Measurements from ENCODE around the gene DNAJC7.

Gene DNAJC7

DNA sequence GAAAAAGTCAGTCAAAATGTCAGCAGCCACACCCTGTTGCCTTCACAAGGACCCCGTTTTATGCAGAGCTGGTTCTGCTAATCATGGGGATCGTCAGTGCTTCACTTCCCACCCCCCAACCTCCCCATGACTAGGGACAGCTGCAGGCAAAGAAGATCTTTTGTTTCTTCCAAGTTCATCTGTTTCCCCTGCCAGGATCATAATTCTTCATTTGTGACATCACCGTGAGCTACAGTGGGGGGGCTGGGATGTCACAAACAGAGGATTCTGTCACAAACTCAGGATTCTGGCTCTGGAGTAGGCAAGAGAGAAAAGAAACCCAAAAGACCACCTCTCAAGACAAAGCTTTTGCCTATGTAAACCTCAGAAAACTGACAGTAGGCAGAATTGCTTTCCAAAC lies 24.7 kb downstream of the DNAJC7 start:
- Histone ChIP-seq H3K4me1 (ENCODE audit: control insufficient read depth, insufficient read depth, low read length, unreplicated experiment) (peaks cover 22% of the 10 kb centered on the region), H3K4me3 (ENCODE audit: low read depth, low read length) (no peak overlapping the region), H3K79me2 (ENCODE audit: control insufficient read depth, insufficient read depth, low read length, unreplicated experiment) (peaks cover 23% of the 10 kb centered on the region), H3K27me3 (ENCODE audit: insufficient read depth, low read length) (no peaks in the 10 kb centered on the region), H3K27ac (ENCODE audit: low read depth, low read length) (no peak overlapping the region), H2AFZ (ENCODE audit: low read length, unreplicated experiment) (no peak overlapping the region), H3K36me3 (ENCODE audit: insufficient read depth, low read length) (peaks cover 67% of the 10 kb centered on the region)

DNA sequence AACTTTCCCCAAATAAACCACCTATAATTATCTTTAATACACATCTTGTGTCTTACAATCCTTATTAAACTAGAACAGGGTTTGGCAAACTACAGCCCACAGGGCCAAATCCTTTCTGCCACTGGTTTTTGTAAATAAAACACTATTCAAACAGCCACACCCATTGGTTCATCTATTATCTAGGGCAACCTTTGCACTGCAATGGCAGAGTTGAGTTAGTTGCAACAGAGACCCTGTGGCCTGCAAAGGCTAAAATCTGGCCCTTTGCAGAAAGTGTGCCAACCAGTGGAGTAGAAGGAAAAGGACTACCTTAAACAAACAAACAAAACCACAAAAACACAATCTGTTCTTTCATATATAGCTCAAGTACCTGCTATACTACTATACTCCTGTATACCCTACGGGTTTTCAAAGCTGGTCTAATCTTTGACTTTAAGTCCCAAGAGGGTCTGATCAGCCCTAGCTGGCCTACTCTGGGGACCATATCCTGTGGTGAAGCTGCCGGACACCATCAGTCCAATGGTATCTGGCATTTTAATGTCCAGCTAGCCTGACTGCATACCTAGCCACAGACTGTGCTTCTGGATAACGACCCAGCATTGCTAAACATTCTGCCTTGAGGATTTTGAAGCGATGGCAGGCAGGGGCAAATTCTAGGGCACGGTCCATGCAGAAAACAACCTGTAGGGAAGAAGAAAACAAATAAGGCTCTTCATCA lies 27.4 kb downstream of the DNAJC7 start:
- no peak overlapping the region for H2AFZ ChIP-seq (ENCODE audit: low read length, unreplicated experiment)
- no peak overlapping the region for H3K27ac ChIP-seq (ENCODE audit: low read depth, low read length)
- H3K27me3 ChIP-seq (ENCODE audit: insufficient read depth, low read length): no peaks in the 10 kb centered on the region
- no peak overlapping the region for H3K4me3 ChIP-seq (ENCODE audit: low read depth, low read length)
- H3K79me2 ChIP-seq (ENCODE audit: control insufficient read depth, insufficient read depth, low read length, unreplicated experiment): peaks cover 12% of the 10 kb centered on the region
- peaks cover 5% of the 10 kb centered on the region for H3K4me1 ChIP-seq (ENCODE audit: control insufficient read depth, insufficient read depth, low read length, unreplicated experiment)
- H3K36me3 ChIP-seq (ENCODE audit: insufficient read depth, low read length): peaks cover 63% of the 10 kb centered on the region

- H3K27me3 ChIP-seq (ENCODE audit: insufficient read depth, low read length): no peaks in the 10 kb centered on the region
- H3K4me3 ChIP-seq (ENCODE audit: low read depth, low read length): no peak overlapping the region
- peaks cover 5% of the 10 kb centered on the region for H3K4me1 ChIP-seq (ENCODE audit: control insufficient read depth, insufficient read depth, low read length, unreplicated experiment)
- no peak overlapping the region for H2AFZ ChIP-seq (ENCODE audit: low read length, unreplicated experiment)
- H3K27ac ChIP-seq (ENCODE audit: low read depth, low read length): no peak overlapping the region
- H3K36me3 ChIP-seq (ENCODE audit: insufficient read depth, low read length): peaks cover 64% of the 10 kb centered on the region
- peaks cover 10% of the 10 kb centered on the region for H3K79me2 ChIP-seq (ENCODE audit: control insufficient read depth, insufficient read depth, low read length, unreplicated experiment)
Measured at GRCh38 chr17:41988418-41988817, 28.8 kb downstream of the DNAJC7 start.

GRCh38 chr17:41987642-41988041 lies 29.6 kb downstream of the DNAJC7 start:
- Histone ChIP-seq H3K4me1 (ENCODE audit: control insufficient read depth, insufficient read depth, low read length, unreplicated experiment) (peaks cover 1% of the 10 kb centered on the region), H3K27me3 (ENCODE audit: insufficient read depth, low read length) (no peaks in the 10 kb centered on the region), H3K36me3 (ENCODE audit: insufficient read depth, low read length) (peaks cover 62% of the 10 kb centered on the region), H3K27ac (ENCODE audit: low read depth, low read length) (no peak overlapping the region), H3K79me2 (ENCODE audit: control insufficient read depth, insufficient read depth, low read length, unreplicated experiment) (peaks cover 5% of the 10 kb centered on the region), H3K4me3 (ENCODE audit: low read depth, low read length) (no peak overlapping the region), H2AFZ (ENCODE audit: low read length, unreplicated experiment) (no peak overlapping the region)

DNA sequence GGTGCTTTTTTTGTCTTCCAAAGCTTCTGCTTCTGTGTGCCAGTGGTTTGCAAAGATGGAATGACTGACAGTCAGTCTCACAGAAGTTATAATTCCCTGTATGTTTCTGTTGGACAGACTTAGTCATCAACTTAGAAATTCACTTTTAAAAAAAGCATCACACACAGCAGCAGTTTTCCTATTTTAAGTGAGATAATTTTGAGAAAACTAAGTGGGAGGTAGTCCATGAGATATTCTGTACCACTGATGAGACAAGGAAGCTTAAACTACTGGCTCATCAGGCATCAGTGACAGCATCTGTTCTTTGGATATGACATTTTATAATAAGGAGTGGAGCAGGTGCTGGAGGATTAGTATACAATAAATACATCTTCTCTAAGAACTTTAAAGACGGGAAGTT lies 30.6 kb downstream of the DNAJC7 start:
- Histone ChIP-seq H3K27ac (ENCODE audit: low read depth, low read length) (no peak overlapping the region), H3K79me2 (ENCODE audit: control insufficient read depth, insufficient read depth, low read length, unreplicated experiment) (peaks cover 5% of the 10 kb centered on the region), H3K27me3 (ENCODE audit: insufficient read depth, low read length) (no peaks in the 10 kb centered on the region), H3K4me3 (ENCODE audit: low read depth, low read length) (no peak overlapping the region), H3K4me1 (ENCODE audit: control insufficient read depth, insufficient read depth, low read length, unreplicated experiment) (no peaks in the 10 kb centered on the region), H3K36me3 (ENCODE audit: insufficient read depth, low read length) (peaks cover 62% of the 10 kb centered on the region), H2AFZ (ENCODE audit: low read length, unreplicated experiment) (no peak overlapping the region)

DNA sequence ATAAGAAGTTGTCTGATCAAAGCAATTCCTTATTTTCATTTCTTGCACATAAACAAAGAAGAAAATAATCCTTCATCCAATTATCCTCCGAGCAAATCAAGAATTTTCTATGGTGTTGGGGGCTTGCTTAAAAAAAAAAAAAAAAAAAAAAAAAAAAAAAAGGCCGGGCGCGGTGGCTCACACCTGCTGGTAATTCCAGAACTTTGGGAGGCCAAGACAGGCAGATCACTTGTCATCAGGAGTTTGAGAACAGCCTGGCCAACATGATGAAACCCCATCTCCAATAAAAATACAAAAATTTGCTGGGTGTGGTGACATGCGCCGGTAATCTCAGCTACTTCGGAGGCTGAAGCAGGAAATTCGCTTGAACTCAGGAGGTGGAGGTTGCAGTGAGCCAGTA lies 31.3 kb downstream of the DNAJC7 start:
- Histone ChIP-seq H3K36me3 (ENCODE audit: insufficient read depth, low read length) (peaks cover 61% of the 10 kb centered on the region), H3K79me2 (ENCODE audit: control insufficient read depth, insufficient read depth, low read length, unreplicated experiment) (peaks cover 2% of the 10 kb centered on the region), H3K27me3 (ENCODE audit: insufficient read depth, low read length) (no peaks in the 10 kb centered on the region), H3K4me3 (ENCODE audit: low read depth, low read length) (no peak overlapping the region), H2AFZ (ENCODE audit: low read length, unreplicated experiment) (no peak overlapping the region), H3K4me1 (ENCODE audit: control insufficient read depth, insufficient read depth, low read length, unreplicated experiment) (no peaks in the 10 kb centered on the region), H3K27ac (ENCODE audit: low read depth, low read length) (no peak overlapping the region)

DNA sequence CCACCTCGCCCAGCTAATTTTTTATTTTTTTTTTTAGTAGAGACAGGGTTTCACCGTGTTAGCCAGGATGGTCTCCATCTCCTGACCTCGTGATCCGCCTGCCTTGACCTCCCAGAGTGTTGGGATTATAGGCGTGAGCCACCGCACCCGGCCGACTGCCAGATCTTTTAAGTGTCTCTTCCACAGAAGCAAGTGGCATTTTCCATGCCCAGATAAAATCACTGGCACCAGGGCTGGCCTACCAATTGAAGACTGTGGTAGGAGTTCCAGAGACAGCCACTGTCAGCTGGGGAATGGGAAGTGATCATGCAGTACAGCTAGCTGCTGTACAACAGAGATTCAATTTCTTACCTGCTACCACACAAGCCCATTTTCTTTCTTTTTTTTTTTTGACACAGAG lies 32.8 kb downstream of the DNAJC7 start:
- peaks cover 63% of the 10 kb centered on the region for H3K36me3 ChIP-seq (ENCODE audit: insufficient read depth, low read length)
- H3K4me1 ChIP-seq (ENCODE audit: control insufficient read depth, insufficient read depth, low read length, unreplicated experiment): no peaks in the 10 kb centered on the region
- no peak overlapping the region for H2AFZ ChIP-seq (ENCODE audit: low read length, unreplicated experiment)
- H3K79me2 ChIP-seq (ENCODE audit: control insufficient read depth, insufficient read depth, low read length, unreplicated experiment): peaks cover 2% of the 10 kb centered on the region
- H3K4me3 ChIP-seq (ENCODE audit: low read depth, low read length): no peak overlapping the region
- no peak overlapping the region for H3K27ac ChIP-seq (ENCODE audit: low read depth, low read length)
- no peaks in the 10 kb centered on the region for H3K27me3 ChIP-seq (ENCODE audit: insufficient read depth, low read length)

- peaks cover 2% of the 10 kb centered on the region for H3K4me1 ChIP-seq (ENCODE audit: control insufficient read depth, insufficient read depth, low read length, unreplicated experiment)
- H3K36me3 ChIP-seq (ENCODE audit: insufficient read depth, low read length): peaks cover 42% of the 10 kb centered on the region
- no peaks in the 10 kb centered on the region for H3K79me2 ChIP-seq (ENCODE audit: control insufficient read depth, insufficient read depth, low read length, unreplicated experiment)
- H3K4me3 ChIP-seq (ENCODE audit: low read depth, low read length): no peak overlapping the region
- no peak overlapping the region for H2AFZ ChIP-seq (ENCODE audit: low read length, unreplicated experiment)
- no peak overlapping the region for H3K27ac ChIP-seq (ENCODE audit: low read depth, low read length)
- no peaks in the 10 kb centered on the region for H3K27me3 ChIP-seq (ENCODE audit: insufficient read depth, low read length)
Measured at GRCh38 chr17:41982026-41982760, 35.0 kb downstream of the DNAJC7 start.

DNA sequence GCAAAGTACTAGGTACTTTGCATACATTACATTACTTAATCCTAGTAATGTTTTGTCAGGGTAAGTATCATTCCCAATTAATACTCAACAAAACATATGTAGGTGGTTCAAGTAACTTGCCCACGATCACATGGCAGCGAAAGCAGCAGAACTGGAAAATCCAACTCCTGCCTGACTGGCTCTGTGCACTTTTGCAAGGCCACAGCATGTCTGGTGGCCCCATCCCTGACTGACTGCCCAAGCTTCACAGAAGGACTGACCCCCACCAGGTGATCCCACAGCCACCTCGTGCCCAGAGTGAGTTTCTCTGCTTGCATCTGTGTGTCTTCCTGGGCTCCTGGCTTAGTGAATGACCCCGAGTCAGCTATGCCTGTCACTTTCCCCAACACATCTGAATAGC lies 39.2 kb downstream of the DNAJC7 start:
- Histone ChIP-seq H3K4me3 (ENCODE audit: low read depth, low read length) (no peak overlapping the region), H3K4me1 (ENCODE audit: control insufficient read depth, insufficient read depth, low read length, unreplicated experiment) (peaks cover 16% of the 10 kb centered on the region), H3K36me3 (ENCODE audit: insufficient read depth, low read length) (peaks cover 25% of the 10 kb centered on the region), H3K27me3 (ENCODE audit: insufficient read depth, low read length) (no peaks in the 10 kb centered on the region), H3K79me2 (ENCODE audit: control insufficient read depth, insufficient read depth, low read length, unreplicated experiment) (no peaks in the 10 kb centered on the region), H2AFZ (ENCODE audit: low read length, unreplicated experiment) (no peak overlapping the region), H3K27ac (ENCODE audit: low read depth, low read length) (no peak overlapping the region)

- no peak overlapping the region for H2AFZ ChIP-seq (ENCODE audit: low read length, unreplicated experiment)
- H3K36me3 ChIP-seq (ENCODE audit: insufficient read depth, low read length): peaks cover 29% of the 10 kb centered on the region
- H3K4me3 ChIP-seq (ENCODE audit: low read depth, low read length): peak overlapping the region; percentile 53
- H3K79me2 ChIP-seq (ENCODE audit: control insufficient read depth, insufficient read depth, low read length, unreplicated experiment): peaks cover 5% of the 10 kb centered on the region
- H3K27me3 ChIP-seq (ENCODE audit: insufficient read depth, low read length): no peaks in the 10 kb centered on the region
- peaks cover 16% of the 10 kb centered on the region for H3K4me1 ChIP-seq (ENCODE audit: control insufficient read depth, insufficient read depth, low read length, unreplicated experiment)
- peak overlapping the region; percentile 80 for H3K27ac ChIP-seq (ENCODE audit: low read depth, low read length)
Measured at GRCh38 chr17:41976142-41976768, 41.0 kb downstream of the DNAJC7 start.

Measured in ACC112 (cell line).